ENCODE results near the gene CDK5RAP3.
"Not testable (repeated sequence)": the region's sequence is repeated elsewhere in the genome, so short reads cannot be mapped to it uniquely, and the experiment has no call there.

The CDK5RAP3 gene

DNA sequence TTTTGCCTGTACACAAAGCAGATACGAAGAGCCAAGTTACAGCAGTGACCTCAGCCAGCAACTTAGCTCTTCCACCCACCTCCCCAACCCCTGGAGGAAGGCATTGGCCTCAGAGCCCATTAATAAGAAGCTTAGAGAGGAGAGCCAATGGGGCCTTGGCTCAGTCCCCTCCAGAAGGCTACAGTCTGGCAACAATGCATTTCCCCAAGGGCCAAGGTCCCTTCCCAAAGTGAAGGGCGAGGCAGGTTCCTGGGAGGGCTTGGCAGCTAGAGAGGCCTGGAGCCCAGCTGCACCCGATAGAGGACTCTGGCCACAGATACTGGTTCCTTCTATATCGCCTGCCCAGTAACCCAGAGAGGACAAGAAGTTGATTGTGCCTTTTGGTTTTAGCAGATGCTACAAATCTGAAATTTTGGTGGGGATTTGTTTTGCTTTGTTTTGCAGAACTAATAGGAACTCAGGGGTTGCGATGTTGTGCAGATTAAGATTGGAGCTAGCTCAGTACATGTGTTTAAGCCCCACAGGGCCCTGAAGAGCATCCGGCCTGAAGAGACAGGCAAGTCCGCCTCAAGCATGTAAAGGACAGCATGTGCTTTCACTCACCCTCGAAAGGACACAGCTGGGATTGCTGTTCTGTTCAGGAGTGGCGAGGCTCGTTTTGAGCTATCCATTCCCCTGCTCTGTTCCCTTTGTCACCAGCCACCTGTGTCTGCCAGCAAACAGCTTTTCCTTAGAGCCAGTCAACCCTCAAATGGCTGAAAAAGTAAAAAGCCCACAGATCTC is 41.5 kb upstream of the CDK5RAP3 start:
- Histone ChIP-seq H3K9me3 (no peaks in the 10 kb centered on the region), H3K4me1 (ENCODE audit: control insufficient read depth in 1 of 2, insufficient read depth in 1 of 2, low read depth in 1 of 2, low read length in 1 of 2) (no peaks in the 10 kb centered on the region), H3K27me3 (no peaks in the 10 kb centered on the region), H3K4me3 (ENCODE audit: low read depth in 1 of 2, low read length in 1 of 2) (no peak overlapping the region), H3K27ac (no peak overlapping the region), H3K36me3 (peaks cover 67% of the 10 kb centered on the region)
- TF ChIP-seq, protein P1, sequence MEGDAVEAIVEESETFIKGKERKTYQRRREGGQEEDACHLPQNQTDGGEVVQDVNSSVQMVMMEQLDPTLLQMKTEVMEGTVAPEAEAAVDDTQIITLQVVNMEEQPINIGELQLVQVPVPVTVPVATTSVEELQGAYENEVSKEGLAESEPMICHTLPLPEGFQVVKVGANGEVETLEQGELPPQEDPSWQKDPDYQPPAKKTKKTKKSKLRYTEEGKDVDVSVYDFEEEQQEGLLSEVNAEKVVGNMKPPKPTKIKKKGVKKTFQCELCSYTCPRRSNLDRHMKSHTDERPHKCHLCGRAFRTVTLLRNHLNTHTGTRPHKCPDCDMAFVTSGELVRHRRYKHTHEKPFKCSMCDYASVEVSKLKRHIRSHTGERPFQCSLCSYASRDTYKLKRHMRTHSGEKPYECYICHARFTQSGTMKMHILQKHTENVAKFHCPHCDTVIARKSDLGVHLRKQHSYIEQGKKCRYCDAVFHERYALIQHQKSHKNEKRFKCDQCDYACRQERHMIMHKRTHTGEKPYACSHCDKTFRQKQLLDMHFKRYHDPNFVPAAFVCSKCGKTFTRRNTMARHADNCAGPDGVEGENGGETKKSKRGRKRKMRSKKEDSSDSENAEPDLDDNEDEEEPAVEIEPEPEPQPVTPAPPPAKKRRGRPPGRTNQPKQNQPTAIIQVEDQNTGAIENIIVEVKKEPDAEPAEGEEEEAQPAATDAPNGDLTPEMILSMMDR (IDR thresholded peaks at IDR 0.05): no peak

DNA sequence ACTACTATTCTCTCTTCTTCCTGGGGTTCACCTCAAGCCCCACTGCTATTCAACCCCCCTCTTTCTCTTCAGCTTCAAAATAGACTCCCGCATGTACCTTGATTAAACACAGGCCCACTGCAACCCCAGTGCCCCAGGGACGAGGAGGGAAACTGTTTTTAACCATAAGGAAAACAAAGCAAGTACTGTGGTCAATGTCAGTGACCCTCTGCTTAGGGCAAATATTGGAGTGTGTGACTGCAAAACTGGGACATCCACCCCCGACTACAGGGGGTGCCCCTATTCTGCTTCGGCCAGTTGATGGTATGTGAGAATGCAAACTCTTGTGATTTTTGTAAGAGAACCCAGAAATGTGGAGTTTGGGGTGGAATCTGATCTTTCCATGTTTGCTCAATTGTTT is 39.1 kb upstream of the CDK5RAP3 start:
- H3K27me3 ChIP-seq: no peaks in the 10 kb centered on the region
- no peaks in the 10 kb centered on the region for H3K4me1 ChIP-seq (ENCODE audit: control insufficient read depth in 1 of 2, insufficient read depth in 1 of 2, low read depth in 1 of 2, low read length in 1 of 2)
- TF ChIP-seq, protein P1 (IDR thresholded peaks at IDR 0.05): no peak
- H3K36me3 ChIP-seq: peaks cover 43% of the 10 kb centered on the region
- no peak overlapping the region for H3K4me3 ChIP-seq (ENCODE audit: low read depth in 1 of 2, low read length in 1 of 2)
- H3K9me3 ChIP-seq: no peaks in the 10 kb centered on the region
- H3K27ac ChIP-seq: no peak overlapping the region

DNA sequence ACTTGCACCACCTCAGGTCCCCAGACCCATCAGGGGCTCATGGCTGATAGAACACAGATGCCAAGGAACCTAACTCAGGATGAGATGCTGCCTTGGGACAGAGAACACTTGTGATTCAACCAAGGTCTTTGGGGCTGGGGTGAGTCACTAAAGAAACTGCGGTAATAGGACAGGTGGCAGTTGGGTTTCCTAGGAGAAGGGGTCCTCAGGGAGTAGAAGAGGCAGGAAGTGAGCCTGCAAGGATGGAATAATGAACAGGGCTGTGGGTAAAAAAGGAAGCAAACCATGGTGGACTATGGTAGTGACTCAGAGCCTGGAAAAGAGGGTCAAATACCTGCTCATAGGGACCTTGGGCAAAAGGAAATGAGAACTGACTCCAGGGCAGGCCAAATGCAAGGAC is 36.1 kb upstream of the CDK5RAP3 start:
- Histone ChIP-seq H3K4me3 (ENCODE audit: low read depth in 1 of 2, low read length in 1 of 2) (no peak overlapping the region), H3K27ac (no peak overlapping the region), H3K9me3 (no peaks in the 10 kb centered on the region), H3K27me3 (no peaks in the 10 kb centered on the region), H3K36me3 (peaks cover 13% of the 10 kb centered on the region), H3K4me1 (ENCODE audit: control insufficient read depth in 1 of 2, insufficient read depth in 1 of 2, low read depth in 1 of 2, low read length in 1 of 2) (no peaks in the 10 kb centered on the region)
- TF ChIP-seq, protein P1 (IDR thresholded peaks at IDR 0.05): no peak

- H3K36me3 ChIP-seq; H3K4me3 ChIP-seq (ENCODE audit: low read depth in 1 of 2, low read length in 1 of 2); H3K9me3 ChIP-seq; H3K4me1 ChIP-seq (ENCODE audit: control insufficient read depth in 1 of 2, insufficient read depth in 1 of 2, low read depth in 1 of 2, low read length in 1 of 2); H3K27ac ChIP-seq; H3K27me3 ChIP-seq: not testable (repeated sequence)
Measured at GRCh38 chr17:47935468-47935867, 35.4 kb upstream of the CDK5RAP3 start.

DNA sequence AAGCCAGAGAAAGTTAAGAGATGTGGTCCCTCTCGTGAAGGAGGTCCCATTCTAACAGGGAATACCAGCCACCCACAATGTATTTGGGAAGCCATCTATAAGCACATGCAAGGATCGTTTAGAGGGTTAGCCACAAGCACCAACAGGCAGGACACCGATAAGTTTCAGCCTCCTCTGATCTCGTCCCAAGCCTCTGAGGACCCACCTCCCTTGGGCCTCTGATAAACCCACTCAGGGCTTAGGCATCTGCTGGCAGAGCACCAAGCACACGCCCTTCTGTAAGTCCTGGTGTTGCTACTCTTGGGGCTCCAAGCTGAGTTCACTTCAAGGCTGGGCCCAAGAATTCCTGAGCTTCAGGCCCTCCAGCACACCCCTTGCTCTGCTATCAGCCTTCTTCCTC is 35.0 kb upstream of the CDK5RAP3 start:
- no peak overlapping the region for H3K27ac ChIP-seq
- H3K27me3 ChIP-seq: no peaks in the 10 kb centered on the region
- H3K36me3 ChIP-seq: peaks cover 2% of the 10 kb centered on the region
- TF ChIP-seq, protein P1 (IDR thresholded peaks at IDR 0.05): no peak
- H3K4me3 ChIP-seq (ENCODE audit: low read depth in 1 of 2, low read length in 1 of 2): no peak overlapping the region
- H3K9me3 ChIP-seq: no peaks in the 10 kb centered on the region
- H3K4me1 ChIP-seq (ENCODE audit: control insufficient read depth in 1 of 2, insufficient read depth in 1 of 2, low read depth in 1 of 2, low read length in 1 of 2): peaks cover 3% of the 10 kb centered on the region in 2 experiments

GRCh38 chr17:47937941-47938340 is 33.0 kb upstream of the CDK5RAP3 start:
- no peaks in the 10 kb centered on the region for H3K36me3 ChIP-seq
- H3K27me3 ChIP-seq: no peaks in the 10 kb centered on the region
- H3K4me1 ChIP-seq (ENCODE audit: control insufficient read depth in 1 of 2, insufficient read depth in 1 of 2, low read depth in 1 of 2, low read length in 1 of 2): peaks cover 13 to 15% of the 10 kb centered on the region in 2 experiments
- no peak overlapping the region for H3K27ac ChIP-seq
- TF ChIP-seq, protein P1 (IDR thresholded peaks at IDR 0.05): no peak
- H3K4me3 ChIP-seq (ENCODE audit: low read depth in 1 of 2, low read length in 1 of 2): no peak overlapping the region
- H3K9me3 ChIP-seq: no peaks in the 10 kb centered on the region
